GM19043 (cell line): ENCODE measurements around the gene IFT122.
"Not testable (repeated sequence)": the region's sequence is repeated elsewhere in the genome, so short reads cannot be mapped to it uniquely, and the experiment has no call there.

Experiments used
- ATAC-seq: cut with Tn5 transposase; IDR thresholded peaks from one replicate; pipeline ENCODE4 v1.9.1; 2021; ENCODE audit warnings: low read depth; ENCODE audit not compliant: unreplicated experiment

IFT122 gene

GRCh38 chr3:129514563-129514962 is 74.5 kb downstream of the IFT122 start:
- no peak for ATAC-seq

DNA sequence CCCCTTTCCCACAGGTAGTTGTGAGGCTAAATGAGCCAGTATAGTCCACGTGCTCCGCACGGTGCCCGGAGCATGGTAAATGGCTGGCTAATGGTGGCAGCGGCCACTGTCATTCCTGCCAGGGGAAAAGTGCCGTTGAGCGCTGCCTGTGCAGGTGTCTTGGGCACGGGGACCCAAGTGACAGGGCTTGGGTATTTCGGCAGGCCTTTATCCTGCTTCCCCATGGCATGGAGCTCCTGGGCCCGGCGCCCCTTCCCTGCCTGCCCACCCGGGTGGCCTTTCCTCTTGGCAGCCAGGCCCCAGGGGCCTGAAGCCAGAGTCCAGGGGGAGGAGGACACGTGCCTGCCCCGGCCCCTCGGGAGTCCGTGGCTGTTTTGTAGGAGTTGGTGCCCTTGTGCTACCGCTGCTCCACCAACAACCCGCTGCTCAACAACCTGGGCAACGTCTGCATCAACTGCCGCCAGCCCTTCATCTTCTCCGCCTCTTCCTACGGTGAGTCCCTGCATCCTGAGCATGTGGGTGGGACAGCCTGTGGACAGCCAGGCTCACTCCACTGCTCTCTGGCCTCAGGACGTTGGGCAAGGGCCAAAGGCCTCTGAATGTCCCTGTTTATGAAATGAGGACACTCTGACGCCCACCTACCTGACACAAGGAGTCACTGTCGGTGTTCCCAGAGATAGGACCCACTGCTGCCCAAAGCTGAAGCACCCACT is 75.2 kb downstream of the IFT122 start:
- not testable (repeated sequence) for ATAC-seq

DNA sequence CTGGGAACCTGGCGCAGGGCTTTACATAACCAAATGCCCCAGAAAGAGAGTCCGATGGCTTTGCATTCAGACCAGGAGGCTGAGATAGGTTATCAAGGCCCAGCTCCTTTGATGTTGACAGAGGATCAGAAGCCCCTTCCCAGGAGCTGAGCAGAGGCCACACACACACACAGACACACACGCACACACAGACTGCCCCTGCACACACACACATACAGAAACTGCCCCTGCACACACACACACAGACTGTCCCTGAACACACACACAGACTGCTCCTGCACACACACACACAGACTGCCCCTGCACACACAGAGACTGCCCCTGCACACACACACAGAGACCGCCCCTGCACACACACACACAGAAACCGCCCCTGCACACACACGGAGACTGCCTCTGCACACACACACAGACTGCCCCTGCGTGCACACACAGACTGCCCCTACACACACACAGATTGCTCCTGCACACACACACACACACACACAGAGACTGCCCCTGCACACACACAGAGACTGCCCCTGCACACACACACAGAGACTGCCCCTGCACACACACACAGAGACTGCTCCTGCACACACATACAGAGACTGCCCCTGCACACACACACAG is 75.9 kb downstream of the IFT122 start:
- ATAC-seq, result not testable (repeated sequence)

- no peak for ATAC-seq
Measured at GRCh38 chr3:129517516-129517915, 77.5 kb downstream of the IFT122 start.

- no peak for ATAC-seq
Measured at GRCh38 chr3:129518038-129518561, 78.1 kb downstream of the IFT122 start.

DNA sequence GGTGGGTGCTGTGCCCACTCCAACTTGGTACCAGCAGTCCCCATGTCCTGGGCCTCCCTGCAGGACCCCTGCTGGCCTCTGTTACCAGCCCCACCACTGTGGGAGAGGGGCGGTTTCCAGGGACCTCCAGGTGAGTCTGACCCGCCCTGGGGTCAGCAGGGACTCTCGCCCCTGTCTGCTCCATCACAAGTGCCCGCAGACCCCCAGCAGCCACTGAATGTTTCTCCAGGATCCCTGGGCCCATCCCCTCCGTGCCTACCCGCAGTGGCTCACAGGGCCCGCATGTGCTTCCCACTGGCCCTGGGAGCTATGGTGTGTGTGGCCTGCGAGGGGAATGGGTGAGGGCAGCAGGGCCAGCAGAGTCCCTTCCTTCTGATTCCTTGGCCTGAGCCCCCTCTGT is 78.6 kb downstream of the IFT122 start:
- no peak for ATAC-seq

GRCh38 chr3:129519449-129519848 is 79.4 kb downstream of the IFT122 start:
- ATAC-seq, result no peak

- no peak for ATAC-seq
Measured at GRCh38 chr3:129519896-129520715, 80.1 kb downstream of the IFT122 start.

GRCh38 chr3:129520960-129521359 is 80.9 kb downstream of the IFT122 start:
- no peak for ATAC-seq

DNA sequence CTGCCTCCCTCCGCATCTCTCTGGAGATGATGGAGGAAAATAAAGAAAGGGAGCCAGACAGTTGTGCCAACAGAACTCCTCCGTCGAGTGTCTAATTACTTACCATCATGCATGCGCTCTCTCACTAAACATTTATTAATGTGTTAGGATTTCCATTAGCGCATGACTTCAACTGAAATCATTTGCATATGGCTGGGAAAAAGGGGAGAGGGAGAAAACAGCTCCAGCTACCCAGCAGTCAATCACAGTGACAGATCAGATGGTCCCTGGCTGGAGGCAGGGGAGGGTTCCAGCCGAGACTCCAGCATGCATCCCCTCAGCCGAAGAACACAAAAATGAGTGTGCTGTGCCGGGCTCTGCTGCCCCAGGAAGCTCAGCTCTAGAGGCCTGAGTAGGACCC is 81.6 kb downstream of the IFT122 start:
- ATAC-seq, result no peak

DNA sequence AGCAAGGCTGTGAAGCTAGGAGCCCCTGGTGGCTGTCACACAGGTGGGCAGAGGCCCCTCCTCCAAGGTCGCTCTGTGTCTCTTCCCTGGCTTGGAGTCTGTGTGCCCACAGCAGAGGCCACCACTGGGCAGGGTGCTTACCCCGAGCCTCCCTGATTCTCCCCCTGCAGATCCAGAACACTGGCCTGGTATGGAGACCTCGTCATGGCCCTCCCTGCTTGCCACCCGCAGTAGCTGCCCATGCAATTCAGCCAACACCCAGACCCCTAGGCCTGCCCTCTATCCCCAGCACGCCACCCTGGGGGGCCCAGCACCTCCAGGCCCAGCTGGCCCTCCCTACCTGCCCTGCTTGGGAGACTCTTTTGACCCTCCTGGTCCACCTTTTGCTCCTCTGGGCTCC is 82.9 kb downstream of the IFT122 start:
- no peak for ATAC-seq

DNA sequence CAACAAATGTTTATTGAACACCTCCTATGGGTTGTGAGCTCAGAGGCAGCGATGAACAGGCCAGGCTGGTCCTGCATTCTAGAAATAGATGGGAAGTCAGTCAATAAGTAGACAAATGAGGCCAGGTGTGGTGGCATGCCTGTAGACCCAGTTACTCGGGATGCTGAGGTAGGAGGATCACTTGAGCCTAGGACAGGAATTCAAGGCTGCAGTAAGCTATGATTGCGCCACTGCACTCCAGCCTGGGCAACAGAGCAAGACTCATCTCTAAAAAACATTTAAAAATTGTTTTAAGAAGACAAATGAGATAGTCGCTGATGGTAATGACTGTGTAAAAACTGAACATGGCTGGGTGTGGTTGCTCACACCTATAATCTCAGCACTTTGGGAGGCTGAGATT is 84.1 kb downstream of the IFT122 start:
- ATAC-seq, result no peak

DNA sequence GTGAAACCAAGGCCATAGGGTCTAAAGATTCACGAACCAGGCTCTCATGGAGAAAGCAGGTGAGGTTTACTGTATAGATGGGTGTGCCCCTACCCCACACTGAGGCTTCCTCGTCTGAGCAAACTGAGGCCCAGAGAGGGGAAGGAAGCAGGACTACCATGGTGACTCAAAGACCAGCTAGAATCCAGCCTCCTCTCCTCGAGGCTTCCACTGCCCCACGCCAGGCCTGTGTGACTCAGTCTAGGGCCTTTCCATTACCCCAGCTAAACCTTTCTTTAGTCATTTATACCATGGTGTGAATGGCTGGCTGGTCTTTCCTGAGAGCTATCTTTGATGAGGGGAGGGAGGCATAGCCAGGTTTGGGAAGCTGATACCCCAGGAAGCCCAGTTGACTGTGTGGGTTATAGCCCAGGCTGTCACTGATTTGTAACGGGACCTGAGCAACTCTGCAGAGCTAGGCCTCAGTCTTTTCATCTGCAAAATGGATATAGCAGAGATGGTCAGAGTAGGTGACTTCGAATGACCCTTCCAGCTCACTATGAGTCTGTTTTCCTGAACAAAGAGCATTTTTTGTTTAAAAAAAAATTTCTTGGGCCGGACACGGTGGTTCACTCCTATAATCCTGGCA is 85.4 kb downstream of the IFT122 start:
- ATAC-seq, result no peak

- peak; percentile 87 for ATAC-seq
Measured at GRCh38 chr3:129526121-129526900, 86.3 kb downstream of the IFT122 start.

GRCh38 chr3:129527262-129527661 is 87.2 kb downstream of the IFT122 start:
- no peak for ATAC-seq

DNA sequence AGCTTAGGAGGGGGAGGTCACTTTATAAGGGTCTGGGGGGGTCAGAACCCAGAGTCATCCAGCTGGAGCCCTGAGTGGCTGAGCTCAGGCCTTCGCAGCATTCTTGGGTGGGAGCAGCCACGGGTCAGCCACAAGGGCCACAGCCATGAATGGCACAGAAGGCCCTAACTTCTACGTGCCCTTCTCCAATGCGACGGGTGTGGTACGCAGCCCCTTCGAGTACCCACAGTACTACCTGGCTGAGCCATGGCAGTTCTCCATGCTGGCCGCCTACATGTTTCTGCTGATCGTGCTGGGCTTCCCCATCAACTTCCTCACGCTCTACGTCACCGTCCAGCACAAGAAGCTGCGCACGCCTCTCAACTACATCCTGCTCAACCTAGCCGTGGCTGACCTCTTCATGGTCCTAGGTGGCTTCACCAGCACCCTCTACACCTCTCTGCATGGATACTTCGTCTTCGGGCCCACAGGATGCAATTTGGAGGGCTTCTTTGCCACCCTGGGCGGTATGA is 88.6 kb downstream of the IFT122 start, which contains the start of gene RHO:
Gene RHO (plus strand): TSS at position 51 of the 512 bp plus-strand sequence. CDS start 95 bp downstream, at position 146.
- no peak for ATAC-seq

- ATAC-seq, result no peak
Measured at GRCh38 chr3:129529436-129530210, 89.6 kb downstream of the IFT122 start.

DNA sequence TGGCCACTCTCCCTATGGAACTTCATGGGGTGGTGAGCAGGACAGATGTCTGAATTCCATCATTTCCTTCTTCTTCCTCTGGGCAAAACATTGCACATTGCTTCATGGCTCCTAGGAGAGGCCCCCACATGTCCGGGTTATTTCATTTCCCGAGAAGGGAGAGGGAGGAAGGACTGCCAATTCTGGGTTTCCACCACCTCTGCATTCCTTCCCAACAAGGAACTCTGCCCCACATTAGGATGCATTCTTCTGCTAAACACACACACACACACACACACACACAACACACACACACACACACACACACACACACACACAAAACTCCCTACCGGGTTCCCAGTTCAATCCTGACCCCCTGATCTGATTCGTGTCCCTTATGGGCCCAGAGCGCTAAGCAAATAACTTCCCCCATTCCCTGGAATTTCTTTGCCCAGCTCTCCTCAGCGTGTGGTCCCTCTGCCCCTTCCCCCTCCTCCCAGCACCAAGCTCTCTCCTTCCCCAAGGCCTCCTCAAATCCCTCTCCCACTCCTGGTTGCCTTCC is 90.3 kb downstream of the IFT122 start:
- no peak for ATAC-seq

DNA sequence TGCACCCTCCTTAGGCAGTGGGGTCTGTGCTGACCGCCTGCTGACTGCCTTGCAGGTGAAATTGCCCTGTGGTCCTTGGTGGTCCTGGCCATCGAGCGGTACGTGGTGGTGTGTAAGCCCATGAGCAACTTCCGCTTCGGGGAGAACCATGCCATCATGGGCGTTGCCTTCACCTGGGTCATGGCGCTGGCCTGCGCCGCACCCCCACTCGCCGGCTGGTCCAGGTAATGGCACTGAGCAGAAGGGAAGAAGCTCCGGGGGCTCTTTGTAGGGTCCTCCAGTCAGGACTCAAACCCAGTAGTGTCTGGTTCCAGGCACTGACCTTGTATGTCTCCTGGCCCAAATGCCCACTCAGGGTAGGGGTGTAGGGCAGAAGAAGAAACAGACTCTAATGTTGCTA is 90.8 kb downstream of the IFT122 start:
- no peak for ATAC-seq
